Stimulated activated memory B cell treated with anti-CD40 and anti-IgM and Interleukin-4, amounts not matched to agents 10 μg/mL and 1 μg/mL and 100 μg/mL, for 72 hours (primary cell): Measurements from ENCODE around the gene GABPB1.
A peak's percentile ranks its signal among the peaks of the same experiment; 100 is the strongest.
"Not testable (repeated sequence)": the region's sequence is repeated elsewhere in the genome, so short reads cannot be mapped to it uniquely, and the experiment has no call there.

Source experiments
- ATAC-seq: fragments of 150-1000 bp; cut with Tn5 transposase; 2 replicates; pipeline ENCODE4 v1.10.0; 2021
- H3K27ac Mint-ChIP-seq: one replicate; pipeline ENCODE4 v1.8.0; 2022; ENCODE audit warnings: mild to moderate bottlenecking, mixed read lengths
- H3K27me3 Mint-ChIP-seq: one replicate; pipeline ENCODE4 v1.8.0; 2022; ENCODE audit warnings: mixed read lengths
- H3K36me3 Mint-ChIP-seq: one replicate; pipeline ENCODE4 v1.8.0; 2022; ENCODE audit warnings: mixed read lengths
- H3K4me1 Mint-ChIP-seq: one replicate; pipeline ENCODE4 v1.8.0; 2022; ENCODE audit warnings: mixed read lengths
- H3K4me3 Mint-ChIP-seq: one replicate; pipeline ENCODE4 v1.8.0; 2022; ENCODE audit warnings: mild to moderate bottlenecking, moderate library complexity, mixed read lengths
- H3K9me3 Mint-ChIP-seq: one replicate; pipeline ENCODE4 v1.8.0; 2022; ENCODE audit warnings: mixed read lengths

The GABPB1 gene

DNA sequence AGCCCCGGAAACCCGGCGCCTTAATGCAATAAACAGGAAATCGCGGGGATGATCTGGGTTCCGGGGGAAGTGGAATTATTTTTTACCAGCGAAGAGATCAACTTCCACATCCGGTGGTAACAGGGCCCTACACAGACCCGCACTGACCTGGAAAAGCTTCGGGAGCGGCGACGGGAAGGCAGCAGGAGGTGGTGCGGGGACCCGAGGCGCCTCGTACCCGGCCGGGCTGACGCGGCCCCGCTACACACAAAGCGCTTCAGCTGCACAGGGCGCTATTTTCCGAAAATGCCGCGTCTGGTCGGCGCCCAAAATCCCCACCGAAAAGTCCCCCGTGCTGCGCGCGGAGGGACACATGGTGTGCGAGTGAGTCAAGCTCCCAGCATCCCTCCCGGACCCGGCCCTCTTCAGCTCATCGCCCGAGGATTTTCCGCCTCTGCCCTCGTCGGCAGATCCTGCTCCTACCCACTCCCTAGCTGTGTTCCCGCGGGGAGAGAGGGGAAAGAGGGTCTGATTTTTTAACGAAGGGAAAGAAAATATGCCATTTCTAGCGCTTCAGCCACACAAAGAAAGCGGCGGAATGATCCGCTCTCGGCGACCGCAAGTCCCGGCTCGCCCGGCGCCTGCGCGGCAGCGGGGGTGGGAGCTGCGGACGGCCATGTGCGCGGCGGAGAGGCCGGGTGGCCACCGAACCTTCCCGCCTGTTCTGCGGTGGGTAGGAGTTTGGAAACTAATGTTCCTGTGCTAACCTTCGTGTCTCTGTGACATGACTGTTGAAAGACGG lies at the start of gene GABPB1:
TSS of gene GABPB1 (minus strand) at position 361 of the 781 bp plus-strand sequence. CDS start 45,400 bp downstream, outside the sequence.
- Mint-ChIP-seq H3K27me3 (no peaks in the 10 kb centered on the region), H3K4me3 (peak within 1 kb of the TSS; percentile 95), H3K27ac (peak within 1 kb of the TSS; percentile 99), H3K4me1 (peaks cover 52% of the 10 kb centered on the region), H3K9me3 (no peaks in the 10 kb centered on the region), H3K36me3 (peaks cover 41% of the 10 kb centered on the region)
- ATAC-seq, result peak; percentile 81

DNA sequence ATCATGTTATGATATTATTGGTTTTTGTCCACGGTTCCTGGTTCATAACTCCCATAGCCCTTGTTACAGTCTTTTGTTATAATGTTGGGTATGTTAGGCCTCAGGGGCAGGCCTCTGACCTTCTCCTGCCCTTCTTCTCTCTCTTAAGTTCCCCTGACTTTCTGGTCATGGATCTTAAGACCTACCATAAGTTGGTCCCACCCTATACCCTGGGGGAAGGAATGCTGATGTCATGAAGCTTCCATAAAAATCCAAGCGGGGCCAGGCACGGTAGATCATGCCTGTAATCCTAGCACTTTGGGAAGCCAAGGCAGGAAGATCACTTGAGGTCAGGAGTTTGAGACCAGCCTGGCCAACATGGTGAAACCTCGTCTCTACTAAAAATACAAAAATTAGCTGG lies 36.6 kb upstream of the GABPB1 start:
- H3K27me3 Mint-ChIP-seq, H3K4me3 Mint-ChIP-seq, H3K9me3 Mint-ChIP-seq, H3K36me3 Mint-ChIP-seq, H3K27ac Mint-ChIP-seq, ATAC-seq: not testable (repeated sequence)
- H3K4me1 Mint-ChIP-seq, result peaks cover 14% of the 10 kb centered on the region

DNA sequence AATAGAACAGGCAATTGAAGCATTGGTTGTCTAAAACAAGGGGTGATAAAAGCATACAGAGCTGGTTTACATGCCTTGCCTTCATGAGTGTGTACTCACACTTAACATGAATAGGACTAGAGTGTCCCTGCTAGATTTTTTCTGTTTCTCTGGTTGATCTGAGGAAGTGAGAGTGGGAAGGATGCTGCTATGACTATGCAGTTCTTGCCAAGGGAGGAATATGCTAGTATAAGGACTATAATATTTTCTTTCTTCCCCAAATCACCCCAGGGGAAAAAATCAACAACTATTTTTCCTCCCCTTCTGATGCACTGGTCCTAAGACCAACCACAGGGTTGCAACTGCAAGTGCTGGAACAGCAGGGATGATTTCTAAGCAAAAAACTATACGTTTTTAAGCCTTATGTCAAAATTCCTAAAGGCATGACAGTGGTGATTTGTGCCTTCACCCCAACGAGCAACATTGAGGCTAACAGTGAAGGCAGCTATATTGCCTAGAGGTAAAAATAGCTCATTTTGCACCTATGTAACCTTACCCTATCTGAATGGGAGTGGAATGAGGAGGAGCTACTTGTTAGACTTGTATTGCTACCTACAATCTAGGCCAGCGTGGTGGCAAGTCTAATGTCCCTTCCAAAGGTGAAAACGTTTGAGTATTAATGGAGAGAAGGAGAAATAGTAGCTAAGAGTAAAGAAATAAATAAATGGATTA lies 35.7 kb upstream of the GABPB1 start:
- peak; percentile 90 for ATAC-seq
- peak overlapping the region; percentile 47 for H3K27ac Mint-ChIP-seq

DNA sequence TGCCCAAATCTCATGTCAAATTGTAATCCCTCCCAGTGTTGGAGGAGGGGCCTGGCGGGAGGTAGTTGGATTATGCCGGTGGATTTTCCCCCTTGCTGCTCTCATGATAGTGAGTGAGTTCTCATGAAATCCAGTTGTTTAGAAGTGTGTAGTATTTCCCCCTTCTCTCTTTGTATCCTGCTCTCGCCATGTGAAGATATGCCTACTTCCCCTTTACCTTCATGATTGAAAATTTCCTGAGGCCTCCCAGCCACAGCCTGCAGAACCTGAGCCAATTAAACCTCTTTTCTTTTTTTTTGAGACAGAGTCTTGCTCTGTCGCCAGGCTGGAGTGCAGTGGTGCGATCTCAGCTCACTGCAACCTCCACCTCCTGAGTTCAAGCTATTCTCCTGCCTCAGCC lies 27.4 kb upstream of the GABPB1 start:
- H3K27me3 Mint-ChIP-seq, H3K4me3 Mint-ChIP-seq, H3K36me3 Mint-ChIP-seq, H3K9me3 Mint-ChIP-seq, ATAC-seq: not testable (repeated sequence)
- peaks cover 26% of the 10 kb centered on the region for H3K4me1 Mint-ChIP-seq
- H3K27ac Mint-ChIP-seq, result peak overlapping the region; percentile 15

More for the DNA sequence above, 35.7 kb upstream of the GABPB1 start:
- Mint-ChIP-seq H3K4me3 (no peak overlapping the region), H3K27me3 (no peaks in the 10 kb centered on the region), H3K36me3 (no peaks in the 10 kb centered on the region), H3K9me3 (no peaks in the 10 kb centered on the region), H3K4me1 (peaks cover 15% of the 10 kb centered on the region)

DNA sequence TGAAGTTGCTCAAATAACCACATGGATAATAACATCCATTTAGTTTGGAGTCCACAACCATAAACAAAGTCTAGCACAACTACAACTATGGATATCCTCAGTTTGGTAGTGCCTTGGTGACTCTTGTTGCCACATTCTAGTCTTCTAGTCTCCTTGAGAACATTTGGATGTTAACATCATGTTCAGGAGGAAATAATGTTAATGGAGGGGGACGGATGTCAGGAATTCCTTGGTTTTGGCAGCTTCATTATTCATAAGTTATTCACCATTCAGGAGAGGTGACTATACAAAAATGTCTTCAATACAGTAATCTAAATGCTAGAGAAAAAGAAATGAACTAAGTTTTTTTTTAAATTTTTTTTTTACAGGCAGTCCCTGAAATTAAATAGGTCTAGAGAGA lies 26.4 kb upstream of the GABPB1 start:
- Mint-ChIP-seq H3K27me3 (no peaks in the 10 kb centered on the region), H3K4me1 (peaks cover 27% of the 10 kb centered on the region), H3K27ac (no peak overlapping the region), H3K4me3 (no peak overlapping the region), H3K9me3 (no peaks in the 10 kb centered on the region), H3K36me3 (no peaks in the 10 kb centered on the region)
- no peak for ATAC-seq

DNA sequence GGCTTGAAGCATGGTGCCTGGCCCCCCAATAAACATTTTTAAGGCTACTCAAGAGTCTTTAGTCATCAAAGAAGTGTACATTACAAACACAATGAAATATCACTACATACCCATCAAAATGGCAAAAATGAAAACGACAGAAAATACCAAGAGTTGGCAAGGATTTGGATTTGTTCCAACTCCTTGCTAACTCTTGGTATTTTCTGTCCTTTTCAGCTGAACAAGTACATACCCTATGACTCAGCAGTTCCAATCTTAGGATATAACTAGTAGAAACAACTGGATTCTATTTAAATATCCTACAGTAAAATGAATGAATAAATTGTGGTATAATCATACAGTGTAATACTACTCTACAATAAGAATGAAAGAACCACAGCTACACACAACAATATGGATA lies 25.1 kb upstream of the GABPB1 start:
- H3K27ac Mint-ChIP-seq, result no peak overlapping the region
- peaks cover 26% of the 10 kb centered on the region for H3K4me1 Mint-ChIP-seq
- no peaks in the 10 kb centered on the region for H3K36me3 Mint-ChIP-seq
- no peaks in the 10 kb centered on the region for H3K27me3 Mint-ChIP-seq
- no peak overlapping the region for H3K4me3 Mint-ChIP-seq
- H3K9me3 Mint-ChIP-seq, result no peaks in the 10 kb centered on the region
- ATAC-seq, result no peak

DNA sequence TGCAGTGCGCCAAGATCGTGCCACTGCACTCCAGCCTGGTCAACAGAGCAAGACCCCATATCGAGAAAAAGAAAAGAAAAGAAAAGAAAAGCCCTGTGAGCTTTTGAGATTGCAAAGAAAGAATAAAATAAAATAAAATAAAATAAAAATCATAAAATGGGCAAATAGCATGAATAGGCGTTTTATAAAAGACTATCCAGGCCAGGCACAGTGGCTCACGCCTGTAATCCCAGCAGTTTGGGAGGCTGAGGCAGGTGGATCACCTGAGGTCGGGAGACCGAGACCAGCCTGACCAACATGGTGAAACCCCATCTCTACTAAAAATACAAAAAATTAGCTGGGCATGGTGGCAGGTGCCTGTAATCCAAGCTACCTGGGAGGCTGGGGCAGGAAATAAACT lies 24.4 kb upstream of the GABPB1 start:
- H3K9me3 Mint-ChIP-seq, H3K27me3 Mint-ChIP-seq, H3K36me3 Mint-ChIP-seq, H3K4me3 Mint-ChIP-seq, H3K27ac Mint-ChIP-seq, ATAC-seq: not testable (repeated sequence)
- H3K4me1 Mint-ChIP-seq, result peaks cover 26% of the 10 kb centered on the region

DNA sequence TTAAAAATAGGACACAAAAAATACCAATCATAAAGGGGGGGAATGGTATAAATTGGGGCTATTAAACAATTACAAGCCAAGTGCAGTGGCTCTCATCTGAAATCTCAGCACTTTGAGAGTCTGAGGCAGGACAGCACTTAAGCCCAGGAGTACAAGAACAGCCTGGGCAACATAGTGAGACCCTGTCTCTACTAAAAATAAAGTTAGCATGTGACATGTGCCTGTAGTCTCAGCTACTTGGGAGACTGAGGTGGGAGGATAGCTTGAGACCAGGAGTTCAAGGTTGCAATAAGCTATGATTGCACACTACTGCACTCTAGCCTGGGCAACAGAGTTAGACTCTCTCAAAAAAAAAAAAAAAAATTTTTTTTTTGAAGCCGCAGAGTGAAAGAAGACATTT lies 23.8 kb upstream of the GABPB1 start:
- ATAC-seq, result no peak
- Mint-ChIP-seq H3K4me3 (peak overlapping the region; percentile 32), H3K36me3 (no peaks in the 10 kb centered on the region), H3K27me3 (no peaks in the 10 kb centered on the region), H3K27ac (peak overlapping the region; percentile 79), H3K9me3 (no peaks in the 10 kb centered on the region), H3K4me1 (peaks cover 26% of the 10 kb centered on the region)

DNA sequence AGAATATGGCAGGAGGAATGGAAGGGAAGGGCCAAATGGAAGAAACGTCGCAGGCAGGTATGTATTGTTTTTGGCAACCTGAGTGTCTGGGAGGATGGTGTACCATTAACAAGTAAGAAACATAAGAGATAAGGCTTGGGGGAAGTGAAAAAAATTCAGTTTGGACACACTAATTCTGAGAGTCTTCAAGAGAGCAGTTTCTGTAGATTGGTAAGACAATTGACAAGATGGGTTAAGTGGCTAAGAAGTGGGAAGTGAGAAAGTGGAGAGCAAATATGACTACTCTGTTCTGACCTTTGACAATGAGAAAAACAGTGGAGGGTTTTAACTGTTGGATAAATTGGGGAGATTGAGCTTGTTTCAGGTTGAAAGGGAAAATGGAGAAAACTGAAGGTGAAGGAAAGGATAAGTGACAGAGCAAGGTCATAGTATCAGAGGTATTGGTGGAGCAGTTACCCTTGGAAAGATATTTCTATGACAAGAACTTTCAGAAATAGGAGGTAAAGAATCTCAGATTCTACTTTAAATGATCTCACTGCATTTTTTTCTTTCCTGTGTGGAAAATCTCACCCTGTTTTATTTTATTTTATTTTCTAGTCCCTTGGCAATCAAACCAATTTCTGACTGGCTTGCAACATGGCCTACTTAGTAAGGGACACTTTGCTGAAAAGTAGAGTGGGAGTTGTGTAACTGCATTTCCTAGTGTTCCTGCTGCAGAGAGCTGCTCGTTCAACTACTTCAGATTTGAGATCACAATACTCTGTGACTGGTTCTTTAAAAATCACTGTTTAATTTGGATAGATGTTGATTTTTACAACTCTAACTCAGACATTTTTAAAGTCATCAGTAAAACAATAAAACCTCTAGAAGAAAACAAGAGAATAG lies 23.1 kb upstream of the GABPB1 start:
- Mint-ChIP-seq H3K4me1 (peaks cover 26% of the 10 kb centered on the region), H3K9me3 (no peaks in the 10 kb centered on the region), H3K4me3 (peak overlapping the region; percentile 55), H3K27ac (peak overlapping the region; percentile 79), H3K27me3 (no peaks in the 10 kb centered on the region), H3K36me3 (no peaks in the 10 kb centered on the region)
- peak; percentile 96 for ATAC-seq

DNA sequence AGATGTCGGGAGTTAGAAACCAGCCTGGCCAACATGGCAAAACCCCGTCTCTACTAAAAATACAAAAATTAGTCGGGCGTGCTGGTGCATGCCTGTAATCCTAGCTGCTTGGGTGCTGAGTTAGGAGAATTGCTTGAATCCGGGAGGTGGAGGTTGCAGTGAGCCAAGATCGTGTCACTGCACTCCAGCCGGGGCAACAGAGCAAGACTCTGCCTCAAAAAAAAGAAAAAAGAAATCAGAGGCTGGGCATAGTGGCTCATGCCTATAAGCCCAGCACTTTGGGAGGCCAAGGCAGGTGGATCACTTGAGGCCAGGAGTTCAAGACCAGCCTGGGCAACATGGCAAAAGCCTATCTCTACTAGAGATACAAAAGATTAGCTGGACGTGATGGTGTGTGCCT lies 14.6 kb upstream of the GABPB1 start:
- ATAC-seq, H3K27ac Mint-ChIP-seq, H3K36me3 Mint-ChIP-seq, H3K4me3 Mint-ChIP-seq, H3K27me3 Mint-ChIP-seq, H3K9me3 Mint-ChIP-seq: not testable (repeated sequence)
- peaks cover 17% of the 10 kb centered on the region for H3K4me1 Mint-ChIP-seq

DNA sequence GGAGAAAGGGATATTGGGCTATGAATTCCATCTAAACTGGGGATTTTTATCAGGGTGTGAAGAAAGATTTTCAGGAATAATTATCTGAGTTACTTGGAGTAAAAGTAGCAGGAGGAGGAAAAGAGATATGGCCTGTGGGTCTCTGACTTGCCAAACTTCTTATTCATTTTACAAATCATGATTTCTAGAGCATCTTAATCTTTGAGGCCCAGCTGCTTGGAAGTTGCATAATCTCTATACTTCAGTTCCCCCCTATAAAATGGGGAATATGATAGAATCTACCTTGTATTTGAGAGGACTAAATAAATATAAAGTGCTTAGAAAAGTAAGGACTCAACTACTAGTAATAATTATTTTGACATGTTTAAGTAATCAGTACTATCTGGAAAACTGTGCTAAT lies 11.0 kb upstream of the GABPB1 start:
- H3K4me3 Mint-ChIP-seq, result no peak overlapping the region
- H3K27ac Mint-ChIP-seq, result peak overlapping the region; percentile 77
- peaks cover 32% of the 10 kb centered on the region for H3K4me1 Mint-ChIP-seq
- H3K9me3 Mint-ChIP-seq, result no peaks in the 10 kb centered on the region
- H3K36me3 Mint-ChIP-seq, result peaks cover 23% of the 10 kb centered on the region
- no peak for ATAC-seq
- no peaks in the 10 kb centered on the region for H3K27me3 Mint-ChIP-seq

DNA sequence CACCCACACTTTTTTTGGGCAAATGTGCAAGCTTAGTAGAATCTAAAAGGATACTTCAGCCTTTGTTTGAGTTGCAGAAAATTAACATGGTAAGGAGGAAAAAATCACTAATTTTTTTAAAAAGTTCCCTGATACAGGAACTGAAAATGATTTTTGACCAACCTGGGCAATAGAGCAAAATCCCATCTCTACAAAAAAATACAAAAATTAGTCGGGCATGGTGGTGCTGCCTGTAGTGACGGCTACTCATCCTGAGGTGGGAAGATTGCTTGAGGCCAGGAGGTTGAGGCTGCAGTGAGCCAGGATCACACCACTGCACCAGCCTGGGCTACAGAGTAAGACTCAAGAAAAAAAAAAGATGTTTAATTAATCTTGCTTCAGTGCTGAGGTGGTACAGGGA lies 10.6 kb upstream of the GABPB1 start:
- Mint-ChIP-seq H3K4me3 (peak overlapping the region; percentile 41), H3K27me3 (no peaks in the 10 kb centered on the region), H3K27ac (peak overlapping the region; percentile 77), H3K9me3 (no peaks in the 10 kb centered on the region), H3K36me3 (peaks cover 26% of the 10 kb centered on the region), H3K4me1 (peaks cover 32% of the 10 kb centered on the region)
- peak; percentile 72 for ATAC-seq

DNA sequence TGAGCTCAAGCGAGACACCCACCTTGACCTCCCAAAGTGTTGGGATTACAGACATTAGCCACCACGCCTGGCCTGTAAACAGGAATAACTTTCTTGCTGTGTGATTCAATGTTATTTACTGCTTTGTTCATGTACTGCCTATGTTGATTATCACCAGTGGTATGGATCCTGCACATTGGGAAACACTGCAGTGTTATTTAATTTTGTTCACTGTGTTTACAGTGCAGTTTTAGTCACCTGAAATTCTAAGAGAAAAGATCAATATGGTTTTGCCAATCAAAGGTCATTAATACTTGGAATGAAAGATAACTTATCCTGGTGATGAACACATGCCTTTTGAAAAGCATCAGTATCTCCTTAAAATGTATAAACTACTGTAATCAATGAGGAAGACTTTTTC lies 8.6 kb upstream of the GABPB1 start:
- Mint-ChIP-seq H3K9me3 (no peaks in the 10 kb centered on the region), H3K4me3 (no peak overlapping the region), H3K27ac (peak overlapping the region; percentile 37), H3K36me3 (peaks cover 32% of the 10 kb centered on the region), H3K4me1 (peaks cover 36% of the 10 kb centered on the region), H3K27me3 (no peaks in the 10 kb centered on the region)
- no peak for ATAC-seq

DNA sequence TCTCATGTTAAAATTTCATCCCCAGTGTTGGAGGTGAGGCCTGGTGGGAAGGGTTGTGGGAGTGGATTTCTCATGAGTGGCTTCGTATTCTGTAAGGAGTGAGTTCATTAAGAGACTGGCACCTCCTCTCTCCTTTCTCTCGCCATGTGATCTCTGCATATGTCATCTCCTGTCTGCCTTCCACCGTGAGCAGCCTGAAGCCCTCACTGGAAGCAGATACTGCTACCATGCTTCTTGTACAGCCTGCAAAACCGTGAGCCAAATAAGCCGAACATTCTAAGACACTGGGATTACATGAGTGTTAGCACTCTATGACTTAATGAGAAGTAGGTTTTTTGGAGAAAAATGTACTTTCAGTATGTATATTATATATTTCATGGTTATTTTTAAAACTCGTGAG lies 6.8 kb upstream of the GABPB1 start:
- Mint-ChIP-seq H3K27ac (peak overlapping the region; percentile 37), H3K4me1 (peaks cover 50% of the 10 kb centered on the region), H3K4me3 (no peak overlapping the region), H3K36me3 (peaks cover 44% of the 10 kb centered on the region), H3K27me3 (no peaks in the 10 kb centered on the region), H3K9me3 (no peaks in the 10 kb centered on the region)
- ATAC-seq, result no peak

DNA sequence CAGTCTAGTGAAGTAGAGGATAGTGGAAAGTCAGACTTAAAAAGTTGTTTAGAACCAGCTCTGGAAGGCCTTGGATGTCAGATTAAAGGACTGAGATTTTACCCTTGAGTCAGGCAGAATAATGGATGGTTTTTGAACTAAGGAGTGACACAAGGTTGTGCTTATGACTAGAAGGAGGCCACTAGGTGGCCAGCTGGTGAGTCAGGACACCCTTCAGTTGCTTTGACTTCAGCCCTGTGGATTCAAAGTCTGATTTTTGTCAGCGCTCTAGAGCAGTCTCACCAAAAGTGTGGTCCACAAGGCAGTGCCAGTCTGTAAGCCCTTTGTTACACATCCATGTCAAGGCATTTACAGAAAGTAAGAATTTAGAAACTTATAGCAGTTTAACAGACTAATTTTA lies 3.8 kb upstream of the GABPB1 start:
- Mint-ChIP-seq H3K27ac (no peak overlapping the region), H3K4me1 (peaks cover 39% of the 10 kb centered on the region), H3K27me3 (no peaks in the 10 kb centered on the region), H3K9me3 (no peaks in the 10 kb centered on the region), H3K4me3 (no peak overlapping the region), H3K36me3 (peaks cover 46% of the 10 kb centered on the region)
- no peak for ATAC-seq
